ENCODE results near the gene APOL2.
"Not testable (repeated sequence)": the region's sequence is repeated elsewhere in the genome, so short reads cannot be mapped to it uniquely, and the experiment has no call there.

Gene APOL2

GRCh38 chr22:36196254-36197064, 42.9 kb downstream of the APOL2 start:
- DNase-seq (ENCODE audit: low spot score), result no peak

GRCh38 chr22:36194971-36195370, 44.4 kb downstream of the APOL2 start:
- peak; percentile 49 for DNase-seq (ENCODE audit: low spot score)

GRCh38 chr22:36194385-36194784, 44.9 kb downstream of the APOL2 start:
- no peak for DNase-seq (ENCODE audit: low spot score)

GRCh38 chr22:36193577-36193976, 45.8 kb downstream of the APOL2 start:
- DNase-seq (ENCODE audit: low spot score), result no peak

GRCh38 chr22:36193171-36193570, 46.2 kb downstream of the APOL2 start:
- DNase-seq (ENCODE audit: low spot score), result no peak

- DNase-seq (ENCODE audit: low spot score), result no peak
Measured at GRCh38 chr22:36192542-36192941, 46.8 kb downstream of the APOL2 start.

GRCh38 chr22:36191106-36191836, 48.1 kb downstream of the APOL2 start:
- DNase-seq (ENCODE audit: low spot score), result no peak

GRCh38 chr22:36187862-36188261, 51.5 kb downstream of the APOL2 start:
- not testable (repeated sequence) for DNase-seq (ENCODE audit: low spot score)

- no peak for DNase-seq (ENCODE audit: low spot score)
Measured at GRCh38 chr22:36185828-36186624, 53.3 kb downstream of the APOL2 start.

GRCh38 chr22:36184433-36185025, 54.8 kb downstream of the APOL2 start:
- DNase-seq (ENCODE audit: low spot score), result no peak

GRCh38 chr22:36183446-36183845, 55.9 kb downstream of the APOL2 start:
- DNase-seq (ENCODE audit: low spot score), result no peak

- no peak for DNase-seq (ENCODE audit: low spot score)
Measured at GRCh38 chr22:36182857-36183256, 56.5 kb downstream of the APOL2 start.

- no peak for DNase-seq (ENCODE audit: low spot score)
Measured at GRCh38 chr22:36182056-36182455, 57.3 kb downstream of the APOL2 start.

- no peak for DNase-seq (ENCODE audit: low spot score)
Measured at GRCh38 chr22:36180928-36181327, 58.4 kb downstream of the APOL2 start.

GRCh38 chr22:36180038-36180880, 59.1 kb downstream of the APOL2 start:
- peak; percentile 84 for DNase-seq (ENCODE audit: low spot score)

- no peak for DNase-seq (ENCODE audit: low spot score)
Measured at GRCh38 chr22:36177160-36177559, 62.2 kb downstream of the APOL2 start.
